Mucosa of stomach (tissue), 1 donor: ENCODE results near the gene GNB1L.

Experiments
- H3K27me3 ChIP-seq: one replicate; pipeline ENCODE4 v1.7.0; 2013; ENCODE audit warnings: mild to moderate bottlenecking, low read length; ENCODE audit not compliant: control insufficient read depth, insufficient read depth
- H3K36me3 ChIP-seq: one replicate; pipeline ENCODE4 v1.7.0; 2013; ENCODE audit warnings: low read length; ENCODE audit not compliant: control insufficient read depth, insufficient read depth
- H3K4me1 ChIP-seq: one replicate; pipeline ENCODE4 v1.7.0; 2013; ENCODE audit warnings: mild to moderate bottlenecking, low read length; ENCODE audit not compliant: control insufficient read depth, insufficient read depth
- H3K4me3 ChIP-seq: one replicate; pipeline ENCODE4 v1.7.0; 2013; ENCODE audit warnings: low read length
- H3K9ac ChIP-seq: one replicate; pipeline ENCODE4 v1.7.0; 2013; ENCODE audit warnings: mild to moderate bottlenecking, low read length, moderate library complexity
- H3K9me3 ChIP-seq: one replicate; pipeline ENCODE4 v1.7.0; 2013; ENCODE audit warnings: mild to moderate bottlenecking, low read length, moderate library complexity; ENCODE audit not compliant: control insufficient read depth
- donor health status: Pancreatic carcinoma.

The GNB1L gene

GRCh38 chr22:19801340-19802000 is 53.2 kb downstream of the GNB1L start:
- H3K4me3 ChIP-seq, result no peak overlapping the region
- no peak overlapping the region for H3K9ac ChIP-seq
- no peaks in the 10 kb centered on the region for H3K9me3 ChIP-seq
- no peaks in the 10 kb centered on the region for H3K36me3 ChIP-seq
- H3K27me3 ChIP-seq, result no peaks in the 10 kb centered on the region
- peaks cover 7% of the 10 kb centered on the region for H3K4me1 ChIP-seq

- H3K36me3 ChIP-seq, result no peaks in the 10 kb centered on the region
- H3K27me3 ChIP-seq, result no peaks in the 10 kb centered on the region
- no peak overlapping the region for H3K9ac ChIP-seq
- no peaks in the 10 kb centered on the region for H3K9me3 ChIP-seq
- H3K4me1 ChIP-seq, result peaks cover under 1% of the 10 kb centered on the region
- no peak overlapping the region for H3K4me3 ChIP-seq
These were observed 53.9 kb downstream of the GNB1L start for GRCh38 chr22:19800761-19801244.

- H3K9ac ChIP-seq, result no peak overlapping the region
- no peaks in the 10 kb centered on the region for H3K9me3 ChIP-seq
- H3K36me3 ChIP-seq, result no peaks in the 10 kb centered on the region
- H3K4me1 ChIP-seq, result no peaks in the 10 kb centered on the region
- H3K27me3 ChIP-seq, result no peaks in the 10 kb centered on the region
- H3K4me3 ChIP-seq, result no peak overlapping the region
These were observed 54.4 kb downstream of the GNB1L start for GRCh38 chr22:19800306-19800705.

- H3K36me3 ChIP-seq, result no peaks in the 10 kb centered on the region
- no peaks in the 10 kb centered on the region for H3K27me3 ChIP-seq
- no peaks in the 10 kb centered on the region for H3K9me3 ChIP-seq
- no peak overlapping the region for H3K4me3 ChIP-seq
- no peak overlapping the region for H3K9ac ChIP-seq
- no peaks in the 10 kb centered on the region for H3K4me1 ChIP-seq
These were observed 55.1 kb downstream of the GNB1L start for GRCh38 chr22:19799322-19800190.

- Histone ChIP-seq H3K4me1 (no peaks in the 10 kb centered on the region), H3K4me3 (no peak overlapping the region), H3K36me3 (no peaks in the 10 kb centered on the region), H3K9ac (no peak overlapping the region), H3K27me3 (no peaks in the 10 kb centered on the region), H3K9me3 (no peaks in the 10 kb centered on the region)
These were observed 55.8 kb downstream of the GNB1L start for GRCh38 chr22:19798891-19799293.

- no peaks in the 10 kb centered on the region for H3K9me3 ChIP-seq
- no peaks in the 10 kb centered on the region for H3K36me3 ChIP-seq
- H3K4me3 ChIP-seq, result no peak overlapping the region
- H3K9ac ChIP-seq, result no peak overlapping the region
- no peaks in the 10 kb centered on the region for H3K27me3 ChIP-seq
- H3K4me1 ChIP-seq, result no peaks in the 10 kb centered on the region
These were observed 56.5 kb downstream of the GNB1L start for GRCh38 chr22:19798003-19798665.

- H3K4me3 ChIP-seq, result no peak overlapping the region
- no peaks in the 10 kb centered on the region for H3K36me3 ChIP-seq
- H3K9me3 ChIP-seq, result no peaks in the 10 kb centered on the region
- H3K9ac ChIP-seq, result no peak overlapping the region
- no peaks in the 10 kb centered on the region for H3K27me3 ChIP-seq
- H3K4me1 ChIP-seq, result no peaks in the 10 kb centered on the region
These were observed 57.3 kb downstream of the GNB1L start for GRCh38 chr22:19797086-19798002.

- no peak overlapping the region for H3K9ac ChIP-seq
- no peaks in the 10 kb centered on the region for H3K27me3 ChIP-seq
- H3K4me1 ChIP-seq, result no peaks in the 10 kb centered on the region
- H3K4me3 ChIP-seq, result no peak overlapping the region
- no peaks in the 10 kb centered on the region for H3K36me3 ChIP-seq
- H3K9me3 ChIP-seq, result no peaks in the 10 kb centered on the region
These were observed 58.5 kb downstream of the GNB1L start for GRCh38 chr22:19796160-19796559.

- no peaks in the 10 kb centered on the region for H3K4me1 ChIP-seq
- no peaks in the 10 kb centered on the region for H3K36me3 ChIP-seq
- no peaks in the 10 kb centered on the region for H3K9me3 ChIP-seq
- H3K27me3 ChIP-seq, result no peaks in the 10 kb centered on the region
- H3K9ac ChIP-seq, result no peak overlapping the region
- no peak overlapping the region for H3K4me3 ChIP-seq
These were observed 59.1 kb downstream of the GNB1L start for GRCh38 chr22:19795617-19796008.

- Histone ChIP-seq H3K4me1 (no peaks in the 10 kb centered on the region), H3K36me3 (no peaks in the 10 kb centered on the region), H3K27me3 (no peaks in the 10 kb centered on the region), H3K4me3 (no peak overlapping the region), H3K9ac (no peak overlapping the region), H3K9me3 (no peaks in the 10 kb centered on the region)
These were observed 60.9 kb downstream of the GNB1L start for GRCh38 chr22:19793661-19794310.

- H3K9ac ChIP-seq, result no peak overlapping the region
- no peak overlapping the region for H3K4me3 ChIP-seq
- no peaks in the 10 kb centered on the region for H3K36me3 ChIP-seq
- no peaks in the 10 kb centered on the region for H3K9me3 ChIP-seq
- no peaks in the 10 kb centered on the region for H3K4me1 ChIP-seq
- no peaks in the 10 kb centered on the region for H3K27me3 ChIP-seq
These were observed 61.5 kb downstream of the GNB1L start for GRCh38 chr22:19793161-19793560.
